Measurements from ENCODE around the gene UBIAD1.

GRCh38 chr1:11293856-11294255 is 20.9 kb downstream of the UBIAD1 start:
- no peak for TF ChIP-seq CTCF (conservative IDR thresholded peaks at IDR 0.05; ENCODE audit: low read depth in 2 of 2)
- TF ChIP-seq EZH2 (IDR thresholded peaks at IDR 0.05; ENCODE audit: low read depth, unreplicated experiment), result no peak
